AG04449 (cell line): ENCODE measurements around the gene RPS24.

Experiments
- CTCF ChIA-PET: fragments of 350-600 bp; formaldehyde crosslinking; extraction: SDS; loops from one replicate; lab custom pipeline; 2021; ENCODE audit warnings: antibody characterized with exemption; lab: Yijun Ruan, JAX
- POLR2A ChIA-PET: fragments of 400-600, 350-600 bp; formaldehyde crosslinking; extraction: SDS; loops from one replicate; lab custom pipeline; 2020; ENCODE audit warnings: antibody characterized with exemption, inconsistent platforms; lab: Yijun Ruan, JAX
- DNase-seq: peaks from one replicate; pipeline ENCODE4 v3.0.0-alpha.2; 2010; ENCODE audit warnings: low read depth, low spot score
- H3K4me3 ChIP-seq: 2 replicates; pipeline ENCODE4 v1.5.1; 2011; ENCODE audit warnings: low read depth, mild to moderate bottlenecking, control low read depth, low read length
- CTCF ChIP-seq: IDR thresholded peaks from one replicate; pipeline ENCODE4 v1.5.1; 2011; ENCODE audit warnings: mild to moderate bottlenecking, moderate library complexity, low read length, control low read depth, inconsistent platforms; ENCODE audit not compliant: insufficient read depth; ENCODE audit errors: missing control alignments

RPS24 gene

DNA sequence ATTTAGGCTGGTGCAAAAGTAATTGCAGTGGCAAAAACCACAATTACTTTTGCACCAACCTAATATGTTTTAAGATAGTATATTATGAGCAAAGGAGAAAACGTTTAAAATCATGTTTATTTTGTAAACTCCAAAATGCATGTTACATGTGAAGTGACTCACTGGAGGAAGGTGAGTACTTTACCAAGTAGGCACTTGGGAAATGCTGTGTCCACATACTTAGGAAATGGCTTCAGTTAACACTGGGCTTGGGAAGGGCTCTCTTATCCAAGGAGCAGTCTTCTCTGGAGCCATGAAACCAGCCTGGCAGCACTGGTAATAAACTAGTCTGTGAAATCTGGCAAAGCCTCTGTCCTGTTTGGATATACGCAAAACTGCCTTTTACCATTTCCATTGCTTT, 4.4 kb downstream of the RPS24 start:
- TF ChIP-seq CTCF: no peak
- ChIA-PET POLR2A (no interaction called here), CTCF (interaction anchor here (5.5 kb wide), 1 partner anchor 9 kb away, joined by 49 read pairs; no protein-coding TSS in a partner anchor)
- no peak overlapping the region for H3K4me3 ChIP-seq
- no peak for DNase-seq

DNA sequence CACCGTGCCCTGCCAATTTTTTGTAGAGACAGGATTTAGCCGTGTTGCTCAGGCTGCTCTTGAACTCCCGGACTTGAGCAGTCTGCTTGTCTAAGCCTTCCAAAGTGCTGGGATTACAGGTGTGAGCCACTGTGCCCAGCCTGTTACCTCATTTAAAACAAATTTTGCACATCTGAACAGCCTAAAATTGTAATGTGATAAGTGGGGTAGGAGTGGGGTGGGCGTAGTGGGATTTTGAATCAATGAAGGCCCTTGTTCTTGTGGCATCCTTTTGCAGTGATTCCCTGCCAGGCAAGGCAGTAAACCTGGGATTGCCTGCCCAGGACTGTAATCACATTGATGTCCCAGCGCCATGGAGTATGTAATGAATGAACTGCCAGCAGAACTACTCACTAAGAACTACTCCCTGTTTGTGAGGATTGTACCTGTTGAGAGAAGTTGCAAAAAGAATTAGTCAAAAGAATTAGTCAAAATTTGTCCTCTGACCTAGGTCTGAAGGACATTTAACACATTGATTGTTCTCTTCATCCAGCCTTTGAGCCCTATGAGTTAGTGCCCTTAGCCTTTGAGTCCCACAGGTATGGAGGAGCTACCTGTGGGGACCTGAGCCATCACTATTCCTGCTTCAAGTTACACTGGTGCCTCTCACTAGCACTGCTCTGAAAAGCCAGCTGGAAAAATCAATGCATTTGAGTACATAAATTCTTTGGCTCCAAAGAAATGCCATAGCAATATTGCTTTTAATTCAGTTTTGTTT, 5.3 kb downstream of the RPS24 start:
- TF ChIP-seq CTCF: no peak
- DNase-seq: no peak
- no peak overlapping the region for H3K4me3 ChIP-seq
- ChIA-PET CTCF (interaction anchor here (1.0 to 5.5 kb wide), 3 partner anchors 8 to 119 kb away, joined by 3 to 49 read pairs (median 7); partner anchors contain the start of gene POLR3A), POLR2A (no interaction called here)

DNA sequence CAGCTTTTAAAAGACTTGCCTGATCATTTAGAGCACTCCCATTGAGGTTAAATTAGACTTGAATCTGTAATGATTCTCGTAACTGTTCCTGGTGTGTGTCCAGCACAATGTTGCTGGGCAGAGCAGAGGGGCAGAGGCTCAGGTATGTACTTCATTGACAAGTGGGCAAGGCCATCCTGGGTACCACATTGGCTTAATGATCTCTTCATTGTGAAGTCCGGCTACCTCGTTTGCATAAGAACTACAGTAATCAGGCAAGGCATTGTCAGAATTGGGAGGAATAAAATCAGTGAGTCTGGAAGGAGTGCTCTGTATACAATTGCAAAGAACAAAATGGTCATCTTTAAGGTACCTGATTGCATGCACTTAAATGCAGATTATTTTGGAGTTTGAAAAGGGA, 6.1 kb downstream of the RPS24 start:
- CTCF ChIA-PET: interaction anchor here (1.0 to 5.5 kb wide), 3 partner anchors 7 to 119 kb away, joined by 3 to 49 read pairs (median 7); partner anchors contain the start of gene POLR3A
- no peak for TF ChIP-seq CTCF
- no peak overlapping the region for H3K4me3 ChIP-seq
- no peak for DNase-seq
- POLR2A ChIA-PET: no interaction called here

- no peak for DNase-seq
Measured at GRCh38 chr10:78041170-78042057, 7.8 kb downstream of the RPS24 start.

DNA sequence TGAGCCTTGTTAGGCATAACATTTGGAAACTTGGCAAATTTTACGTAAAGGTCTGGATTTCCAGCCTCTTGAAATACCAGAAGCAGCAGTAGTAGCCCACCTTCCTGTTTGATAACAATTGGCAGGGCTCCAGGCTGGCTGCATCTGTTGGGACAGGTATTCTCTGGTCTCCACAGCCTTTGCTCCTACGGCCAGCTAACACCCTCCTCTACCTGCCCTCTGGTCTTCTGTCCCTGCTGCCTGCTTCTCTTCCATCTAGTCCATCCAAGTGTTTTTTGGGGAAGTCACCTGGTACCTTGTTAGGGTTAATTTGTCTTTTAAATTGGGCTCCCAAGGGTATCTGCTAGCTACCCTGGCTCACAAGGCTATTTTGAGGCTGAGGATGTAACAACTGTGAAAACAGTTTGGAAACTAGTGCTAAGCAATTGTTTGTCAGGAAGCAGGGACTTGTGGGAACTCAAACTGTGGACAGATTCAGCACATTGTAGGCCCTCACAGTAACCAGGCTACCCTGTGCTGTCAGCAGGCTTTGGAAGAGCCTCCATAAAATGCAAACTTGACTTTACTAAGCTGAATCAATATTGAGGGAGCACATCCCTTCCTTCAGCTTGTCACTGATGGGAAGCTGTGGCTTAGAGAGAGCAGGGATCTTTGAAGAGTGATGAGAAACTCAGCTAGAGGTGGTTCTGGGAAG, 8.5 kb downstream of the RPS24 start:
- H3K4me3 ChIP-seq: no peak overlapping the region
- CTCF ChIA-PET: interaction anchor here (0.8 kb wide), 1 partner anchor 1044 kb away, joined by 3 read pairs; no protein-coding TSS in a partner anchor
- no peak for TF ChIP-seq CTCF
- DNase-seq: no peak
- POLR2A ChIA-PET: interaction anchor here (1.0 kb wide), 1 partner anchor 26 kb away, joined by 3 read pairs; no protein-coding TSS in a partner anchor

More at GRCh38 chr10:78041170-78042057, 7.8 kb downstream of the RPS24 start:
- ChIA-PET POLR2A (interaction anchor here (0.7 to 1.0 kb wide), 2 partner anchors 12 to 25 kb away, joined by 3 read pairs; partner anchors contain the start of gene POLR3A), CTCF (no interaction called here)
- H3K4me3 ChIP-seq: no peak overlapping the region
- TF ChIP-seq CTCF: no peak
